Activated CD8-positive, alpha-beta memory T cell treated with anti-CD3 and anti-CD28 coated beads for 24 hours (primary cell): ENCODE results near the gene TSPAN9.
"Not testable (repeated sequence)": the region's sequence is repeated elsewhere in the genome, so short reads cannot be mapped to it uniquely, and the experiment has no call there.

Source experiments
- DNase-seq: peaks from one replicate; pipeline ENCODE4 v3.0.0-alpha.2; 2020

TSPAN9 gene

DNA sequence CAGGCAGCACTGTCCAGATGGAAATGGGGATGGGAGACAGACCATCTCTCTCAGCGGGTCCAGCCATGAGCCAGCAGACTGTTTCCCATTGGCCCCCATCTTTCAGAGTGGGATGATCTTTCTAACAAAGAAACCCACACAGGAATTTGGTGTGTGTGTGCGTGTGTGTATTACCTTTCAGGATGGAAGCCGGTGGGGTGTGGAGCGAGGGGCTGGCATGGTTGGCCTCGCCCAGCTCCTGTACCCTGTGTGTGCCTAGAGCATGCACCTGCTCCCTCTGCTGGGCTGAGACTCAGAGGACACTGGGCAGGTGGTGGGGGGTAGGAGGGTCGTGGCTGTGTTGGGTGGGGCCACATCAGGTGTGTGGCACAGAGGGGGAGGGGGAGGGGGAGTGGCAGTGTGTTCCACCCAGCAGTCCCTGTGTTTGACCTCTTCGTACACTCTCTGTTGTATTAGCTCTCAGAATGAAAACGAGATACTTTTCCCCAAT is 33.0 kb upstream of the TSPAN9 start:
- no peak for DNase-seq

DNA sequence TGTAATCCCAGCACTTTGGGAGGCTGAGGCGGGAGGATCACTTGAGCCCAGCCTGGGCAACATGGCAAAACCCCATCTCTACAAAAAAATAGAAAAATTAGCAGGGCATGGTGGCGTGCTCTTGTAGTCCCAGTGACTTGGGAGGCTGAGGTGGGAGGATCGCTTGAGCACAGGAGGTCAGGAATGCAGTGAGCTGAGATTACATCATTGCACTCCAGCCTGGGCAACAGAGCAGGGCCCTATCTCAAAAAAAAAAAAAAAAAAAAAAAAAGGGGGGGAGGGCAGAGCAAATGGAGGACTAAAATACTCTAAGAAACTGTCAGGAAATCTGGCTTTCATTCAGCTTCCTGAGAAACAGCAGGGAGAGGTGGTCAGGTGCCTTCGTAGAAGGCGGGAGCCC is 31.7 kb upstream of the TSPAN9 start:
- DNase-seq = no peak

DNA sequence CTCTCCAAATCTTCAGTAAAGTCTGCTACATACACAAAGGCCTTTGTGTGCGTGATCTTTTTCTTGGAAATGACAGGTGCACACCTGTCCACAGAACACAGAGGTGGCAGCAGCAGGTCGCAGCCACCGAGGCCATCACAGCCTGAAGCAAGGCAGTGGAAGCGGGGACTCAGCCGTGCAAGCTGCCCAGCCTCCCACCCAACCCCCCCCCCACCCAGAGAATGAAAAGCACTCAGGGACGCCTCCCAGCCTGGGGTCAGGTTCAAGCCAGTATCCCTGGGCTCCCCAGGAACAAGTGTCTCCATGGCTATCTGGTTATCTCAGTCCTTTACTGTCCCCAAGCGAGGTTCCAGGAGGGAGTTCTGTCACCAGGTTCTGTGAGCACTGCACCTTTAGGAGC is 31.2 kb upstream of the TSPAN9 start:
- no peak for DNase-seq

DNA sequence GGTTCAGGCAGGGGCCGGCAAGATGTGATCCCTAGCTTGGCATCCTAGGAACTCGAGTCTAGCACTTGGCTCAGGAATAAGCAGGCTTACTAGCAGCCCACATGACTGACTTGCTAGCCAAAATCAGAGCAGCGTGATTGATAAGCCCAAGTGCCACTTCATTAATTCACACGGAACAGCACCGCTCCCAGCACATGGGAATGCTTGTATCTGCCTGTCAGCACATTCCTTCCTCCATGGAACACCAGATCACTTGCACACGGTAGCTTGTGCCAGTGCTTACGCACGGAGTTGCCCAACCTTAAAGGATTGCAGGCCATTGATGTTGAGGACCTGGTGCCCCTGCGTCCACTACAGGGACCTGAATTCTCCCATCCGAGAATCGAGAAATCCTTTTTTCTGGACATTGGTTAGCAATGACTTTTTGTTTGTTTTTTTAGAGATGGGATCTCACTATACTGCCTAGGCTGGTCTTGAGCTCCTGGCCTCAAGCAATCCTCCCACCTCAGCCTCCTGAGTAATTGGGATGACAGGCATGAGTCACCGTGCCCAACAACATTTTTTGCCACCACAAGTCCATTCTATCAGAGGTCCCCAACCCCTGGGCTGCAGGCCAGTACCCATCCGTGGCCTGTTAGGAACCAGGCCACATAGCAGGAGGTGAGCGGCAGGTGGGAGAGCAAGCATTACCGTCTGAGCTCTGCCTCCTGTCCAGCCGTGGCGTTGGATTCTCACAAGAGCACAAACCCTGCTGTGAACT is 30.6 kb upstream of the TSPAN9 start:
- no peak for DNase-seq

DNA sequence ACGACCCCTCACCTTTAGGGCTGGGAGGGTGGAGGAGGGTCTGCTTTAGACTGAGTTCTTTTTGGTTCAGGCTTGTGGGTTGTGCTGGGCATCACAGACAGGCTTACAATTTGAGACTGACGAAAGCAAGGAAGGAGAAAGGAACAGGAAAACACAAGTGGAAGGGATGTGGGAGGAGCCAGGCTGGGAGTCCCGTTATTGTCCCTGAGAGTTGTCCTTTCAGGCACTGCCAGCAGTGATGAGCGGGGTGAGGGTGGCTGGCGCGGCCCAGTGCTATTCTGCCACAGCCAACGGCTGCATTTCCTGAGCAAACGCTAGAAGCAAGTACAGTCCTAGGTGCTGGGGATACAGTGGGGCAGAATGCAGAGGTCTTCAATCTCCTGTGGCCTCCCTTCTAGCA is 29.2 kb upstream of the TSPAN9 start:
- no peak for DNase-seq

DNA sequence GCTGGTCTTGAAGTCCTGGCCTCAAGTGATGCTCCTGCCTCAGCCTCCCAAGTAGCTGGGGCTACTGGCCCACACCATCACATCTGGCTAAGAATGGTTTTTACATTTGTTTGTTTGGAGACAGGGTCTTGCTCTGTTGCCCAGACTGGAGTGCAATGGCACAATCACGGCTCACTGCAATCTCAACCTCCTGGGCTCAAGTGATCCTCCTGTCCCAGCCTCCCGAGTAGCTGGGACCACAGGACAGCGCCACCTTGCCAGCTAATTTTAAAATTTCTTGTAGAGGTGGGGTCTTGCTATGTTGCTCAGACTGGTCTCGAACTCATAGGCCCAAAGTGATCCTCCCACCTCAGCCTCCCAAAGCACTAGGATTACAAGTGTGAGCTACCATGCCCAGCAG is 28.6 kb upstream of the TSPAN9 start:
- DNase-seq = no peak

DNA sequence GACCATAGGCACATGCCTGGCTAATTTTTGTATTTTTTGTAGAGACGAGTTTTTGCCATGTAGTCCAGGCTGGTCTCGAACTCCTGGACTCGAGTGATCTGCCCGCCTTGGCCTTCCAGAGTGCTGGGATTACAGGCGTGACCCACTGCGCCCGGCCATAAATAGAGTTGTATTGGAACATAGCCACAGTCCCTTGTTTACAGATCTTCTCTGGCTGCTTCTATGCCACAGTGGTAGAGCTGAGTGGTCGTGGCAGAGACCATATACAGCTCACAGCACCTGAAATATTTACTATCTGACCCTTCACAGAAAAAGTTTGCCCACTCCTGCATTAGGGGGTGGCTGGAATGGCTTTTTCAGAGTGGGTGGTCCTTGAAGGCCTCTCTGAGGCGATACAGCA is 28.0 kb upstream of the TSPAN9 start:
- no peak for DNase-seq

DNA sequence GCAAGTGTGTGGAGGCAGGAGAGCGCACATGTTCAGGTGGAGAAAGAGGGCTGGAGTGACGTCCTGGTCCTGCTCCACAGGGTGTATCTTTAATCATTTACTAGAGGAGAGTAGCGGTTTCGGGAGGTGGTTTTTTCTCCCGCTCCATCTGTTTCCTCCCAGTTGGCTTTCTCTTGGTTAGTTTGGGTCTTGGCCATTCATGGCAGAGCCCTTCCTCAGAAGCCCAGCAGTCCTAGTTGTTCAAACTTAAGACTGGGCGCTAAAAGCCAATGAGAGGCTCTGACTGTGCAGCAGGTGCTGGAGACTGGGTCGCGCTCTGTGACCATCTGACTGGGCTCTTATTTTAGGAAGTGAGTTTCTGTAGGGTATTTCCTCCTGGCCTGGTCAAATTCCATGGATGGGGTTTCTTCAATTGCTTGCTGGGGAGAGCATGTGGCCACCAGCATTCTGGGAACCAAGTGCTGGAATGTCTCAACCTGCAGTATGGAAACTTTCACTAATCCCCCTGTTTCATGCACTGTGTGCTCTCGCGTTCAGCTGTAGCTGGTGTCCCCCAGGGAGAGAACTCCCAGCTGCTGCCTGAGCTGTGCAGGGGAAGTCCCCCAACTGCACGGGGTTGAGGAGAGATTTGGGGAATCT is 27.4 kb upstream of the TSPAN9 start:
- no peak for DNase-seq

DNA sequence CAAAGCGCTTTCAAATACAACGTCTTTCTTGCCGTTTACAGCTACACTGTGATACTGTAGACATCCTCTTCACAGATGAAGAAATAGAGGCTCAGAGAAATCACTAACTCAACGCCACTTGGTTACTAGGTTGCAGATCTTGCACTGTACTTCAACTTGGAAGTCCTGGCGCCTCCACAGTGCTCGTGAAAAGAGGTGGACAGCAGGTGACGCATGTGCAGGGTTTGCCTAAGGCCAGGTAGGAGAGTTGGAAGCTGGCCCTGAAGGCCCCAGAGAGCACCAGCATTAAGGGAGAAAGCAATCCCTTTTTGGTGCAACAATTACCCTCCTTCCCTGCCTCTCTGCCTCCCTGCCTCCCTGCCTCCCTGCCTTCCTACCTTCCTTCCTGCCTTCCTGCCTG is 22.8 kb upstream of the TSPAN9 start:
- DNase-seq = no peak

DNA sequence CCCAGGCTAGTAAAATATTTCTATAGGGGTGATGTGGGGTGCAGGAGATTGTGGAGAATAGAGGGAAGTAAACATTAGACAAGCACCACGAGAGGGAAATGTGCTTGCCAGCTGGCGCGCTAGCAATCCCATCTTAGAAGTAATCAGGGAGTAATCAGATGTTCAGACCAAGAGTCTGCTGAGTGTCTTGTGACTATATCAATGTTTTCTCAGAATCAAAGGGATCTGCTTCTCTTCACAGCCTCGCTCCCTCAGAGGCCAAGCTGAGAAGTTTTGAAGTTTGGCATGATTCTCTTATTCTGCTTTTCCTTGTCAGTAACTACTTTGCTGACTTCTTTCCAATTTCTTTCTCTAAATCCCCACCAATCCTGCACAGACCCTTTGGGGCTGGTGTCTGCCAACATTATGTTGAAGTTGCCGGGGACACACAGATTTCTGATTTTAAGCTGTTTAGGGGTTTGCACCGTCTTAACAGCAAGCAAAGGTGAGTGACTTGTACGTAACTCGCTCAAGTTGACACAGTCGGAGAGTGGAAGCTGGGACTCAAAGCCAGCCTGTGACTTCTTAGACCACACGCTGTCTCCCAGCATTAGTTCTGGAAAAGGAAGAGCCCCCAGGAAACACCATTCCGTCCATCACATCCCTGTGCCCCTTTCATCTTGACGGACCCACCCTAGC is 22.0 kb upstream of the TSPAN9 start:
- DNase-seq = no peak

DNA sequence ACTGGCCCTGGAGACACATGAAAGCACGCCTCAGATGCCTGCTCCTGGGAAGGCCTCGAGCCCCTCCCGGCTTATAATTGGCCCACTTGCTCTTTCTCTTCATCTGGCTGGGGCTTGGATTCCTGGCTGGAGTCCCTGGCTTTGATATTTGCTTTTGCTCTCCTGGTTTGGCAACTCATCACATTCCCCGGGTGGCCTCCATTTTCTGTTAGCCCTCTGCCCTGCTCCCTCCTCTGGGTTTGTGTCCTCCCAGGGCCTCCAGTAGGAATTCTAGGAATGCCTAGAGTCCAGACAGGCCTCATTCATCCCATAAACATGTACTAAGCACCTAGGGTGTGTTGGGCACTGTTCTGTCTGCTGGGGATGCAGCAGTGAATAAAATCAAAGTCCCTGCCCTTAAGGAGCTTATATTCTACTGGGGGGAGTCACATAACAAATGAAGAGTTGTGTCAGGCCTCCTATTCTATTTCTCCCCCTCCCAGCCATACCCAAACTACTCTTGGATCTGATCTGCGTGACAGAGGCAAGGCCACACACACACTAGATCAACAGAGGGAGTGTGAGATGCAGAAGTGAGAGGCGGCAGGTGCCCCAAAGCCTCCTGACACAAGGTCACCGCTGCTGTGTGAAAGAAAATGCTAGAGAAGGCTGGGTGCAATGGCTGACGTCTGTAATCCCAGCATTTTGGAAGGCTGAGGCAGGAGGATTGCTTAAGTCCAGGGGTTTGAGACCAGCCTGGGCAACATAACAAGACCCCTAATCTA is 21.3 kb upstream of the TSPAN9 start:
- DNase-seq = no peak

DNA sequence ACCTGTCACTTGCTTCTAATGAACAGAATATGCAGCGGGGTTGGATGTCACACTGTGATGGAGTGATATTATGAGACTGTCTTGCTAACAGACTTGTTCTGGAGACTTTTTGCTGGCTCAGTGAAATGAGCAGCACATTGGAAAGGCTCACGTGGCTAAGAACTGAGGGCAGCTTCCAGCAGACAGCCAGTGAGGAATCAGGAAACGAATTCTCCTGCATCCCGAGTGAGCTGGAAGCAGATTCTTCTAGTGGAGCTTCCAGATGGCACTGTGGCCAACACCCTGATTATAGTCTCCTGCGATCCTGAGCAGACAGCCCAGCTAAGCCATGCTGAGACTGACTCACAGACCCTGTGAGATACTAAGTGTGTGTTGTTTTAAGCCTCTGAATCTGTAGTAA is 16.1 kb upstream of the TSPAN9 start:
- DNase-seq = no peak

DNA sequence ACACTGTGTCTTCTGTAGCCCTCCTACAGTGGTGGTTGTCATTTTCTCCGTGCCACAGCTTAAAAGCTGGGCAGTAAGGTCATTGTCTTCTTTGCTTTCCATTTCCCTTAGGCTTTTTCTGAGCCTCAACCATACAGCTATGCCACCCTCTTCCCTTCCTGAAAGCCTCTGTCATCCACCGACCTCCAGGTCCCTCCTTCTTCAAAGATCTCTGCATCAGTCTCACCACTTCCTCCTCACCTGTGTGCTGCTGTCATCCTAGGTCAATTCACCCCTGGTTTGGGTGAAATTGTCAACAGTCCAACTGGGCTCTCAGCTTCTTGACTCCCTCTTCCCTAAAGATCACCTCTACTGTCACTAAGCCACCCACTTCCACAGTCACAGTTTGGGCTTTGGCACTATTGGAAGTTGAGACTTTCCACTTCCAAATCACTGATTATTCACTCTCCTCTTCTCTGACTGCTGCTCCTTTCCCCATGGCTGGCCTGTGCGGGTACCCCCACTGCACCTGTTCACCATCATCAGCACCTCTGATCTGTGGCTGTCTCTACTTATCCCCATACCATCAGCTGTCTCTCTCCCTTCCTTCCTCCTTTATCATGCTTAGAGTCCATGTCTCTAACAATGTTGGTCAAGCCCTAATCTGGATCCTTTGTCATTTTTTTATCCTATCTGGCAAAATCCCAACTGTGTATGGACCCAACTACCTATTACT is 15.5 kb upstream of the TSPAN9 start:
- DNase-seq = no peak

DNA sequence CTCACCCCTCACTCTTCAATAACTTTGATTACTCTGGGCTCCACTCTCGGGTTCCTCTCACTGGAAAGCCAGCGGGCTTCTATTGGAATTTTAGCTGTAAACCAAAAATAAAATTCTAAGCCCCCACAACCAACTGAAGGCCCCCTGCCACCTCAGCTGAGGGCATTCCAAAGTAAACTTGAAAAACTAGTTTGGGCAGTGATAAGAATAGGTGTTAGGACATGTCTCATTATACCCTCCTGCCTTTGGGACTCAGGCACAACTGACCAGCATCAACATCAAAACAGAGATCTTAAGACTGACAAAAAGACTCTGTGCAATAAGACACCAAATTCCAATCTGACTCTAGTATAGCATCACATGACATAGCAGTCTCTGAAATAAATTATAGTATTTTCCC is 11.9 kb upstream of the TSPAN9 start:
- DNase-seq = no peak

DNA sequence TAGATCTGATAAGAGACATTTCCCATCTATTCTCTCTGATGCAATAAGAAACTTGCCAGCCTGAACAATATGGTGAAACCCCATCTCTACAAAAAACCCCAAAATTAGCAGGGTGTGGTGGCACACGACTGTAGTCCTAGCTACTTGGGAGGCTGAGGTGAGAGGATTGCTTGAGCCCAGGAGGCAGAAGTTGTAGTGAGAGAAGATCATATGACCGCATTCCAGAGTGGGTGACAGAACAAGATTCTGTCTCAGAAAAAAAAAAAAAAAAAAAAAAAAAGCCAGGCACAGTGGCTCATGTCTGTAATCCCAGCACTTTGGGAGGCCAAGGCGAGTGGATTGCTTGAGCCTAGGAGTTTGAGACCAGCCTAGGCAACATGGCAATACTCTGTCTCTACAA is 11.3 kb upstream of the TSPAN9 start:
- DNase-seq = not testable (repeated sequence)

DNA sequence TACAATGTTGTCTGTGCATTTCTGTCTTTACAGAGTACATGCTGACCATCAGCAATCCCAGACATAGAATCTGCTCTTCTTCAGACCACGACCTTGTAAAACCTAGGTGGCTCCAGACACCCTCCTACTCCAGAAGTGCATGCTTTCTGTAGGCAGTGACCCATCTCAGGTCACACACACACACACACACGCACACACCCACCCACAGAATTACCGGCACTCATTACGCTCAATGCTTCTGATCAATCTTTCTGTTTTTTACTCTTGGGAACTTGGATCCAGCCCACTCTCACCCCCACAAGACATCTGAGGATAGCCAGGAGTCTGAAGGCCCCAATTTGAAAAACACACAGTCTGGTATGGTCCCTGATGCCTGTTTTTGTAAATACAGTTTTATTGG is 7.5 kb upstream of the TSPAN9 start:
- DNase-seq = no peak

DNA sequence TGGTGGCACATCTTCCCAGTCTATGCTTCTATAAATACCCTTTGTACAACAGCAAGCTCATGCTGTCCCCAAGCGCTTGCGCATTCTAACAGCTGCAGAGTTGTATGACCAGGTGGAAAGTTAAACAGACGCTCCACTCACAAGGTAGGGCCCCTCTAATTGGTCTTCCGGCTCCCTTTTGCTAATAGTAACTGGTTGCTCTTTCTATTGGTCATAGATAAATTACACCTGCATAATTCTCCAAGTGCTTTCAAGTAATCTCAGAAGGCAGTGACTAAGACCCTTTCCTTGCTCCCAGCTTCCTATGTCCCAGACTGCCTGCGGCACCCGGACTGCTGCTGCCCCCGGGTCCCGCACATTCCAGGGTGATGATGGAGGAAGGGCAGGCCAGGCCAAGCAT is 6.1 kb upstream of the TSPAN9 start:
- DNase-seq = no peak

DNA sequence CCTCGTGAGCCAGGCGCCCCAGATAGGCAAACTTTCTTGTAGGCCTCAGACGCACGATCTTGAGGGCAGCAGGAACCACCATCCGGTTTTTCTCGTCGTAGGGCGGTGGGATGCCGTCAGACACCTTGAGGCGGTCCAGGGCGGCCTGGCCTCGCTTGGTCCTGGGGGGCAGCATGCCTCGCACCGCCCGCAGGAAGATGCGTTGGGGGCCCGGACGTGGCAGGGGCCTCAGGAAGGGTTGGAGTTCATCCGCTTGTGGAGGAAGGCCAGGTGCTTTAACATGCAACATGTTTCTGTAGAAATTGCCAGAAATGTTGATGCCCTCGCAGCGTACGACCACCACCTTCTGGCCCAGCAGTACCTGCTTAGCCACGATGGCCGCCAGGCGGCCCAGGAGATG is 5.5 kb upstream of the TSPAN9 start:
- DNase-seq = no peak

DNA sequence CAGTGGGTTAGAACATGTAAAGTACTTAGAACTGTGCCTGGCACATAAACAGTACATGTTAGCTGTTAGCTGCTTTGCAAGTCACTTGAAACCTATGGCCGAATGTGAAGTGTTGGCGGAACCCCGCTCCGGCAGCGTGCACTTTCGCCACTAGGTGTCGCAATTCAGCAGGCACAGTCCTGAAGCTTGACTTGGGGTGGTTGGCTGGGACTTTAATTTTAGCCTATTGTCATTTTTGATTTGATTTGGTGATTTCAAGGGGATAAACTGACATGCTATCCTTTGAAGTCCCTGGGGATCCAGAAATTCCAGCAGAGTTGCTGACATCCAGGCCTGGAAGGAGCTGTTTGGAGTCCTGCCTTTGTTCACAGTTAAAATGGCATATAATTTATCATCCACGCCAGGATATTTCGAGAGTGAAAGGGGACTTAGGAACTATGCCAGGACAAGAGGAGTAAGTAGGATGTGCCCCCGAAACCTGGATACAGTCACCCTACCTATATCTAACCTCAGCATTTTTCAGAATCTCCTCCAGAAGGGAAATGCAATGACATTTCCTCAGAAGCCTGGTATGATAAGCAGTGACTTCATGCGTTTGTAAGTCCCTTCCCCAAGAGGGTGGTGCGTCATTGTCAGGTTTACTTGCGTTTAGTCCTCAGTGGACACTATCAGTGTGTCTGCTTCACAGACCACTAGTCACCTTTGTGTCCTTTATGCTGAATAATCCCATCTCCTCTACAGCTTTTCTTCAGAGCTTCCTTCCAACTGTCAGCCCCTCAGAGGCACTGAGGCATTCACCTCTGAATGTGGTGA is 3.5 kb upstream of the TSPAN9 start:
- DNase-seq = peak; percentile 94

DNA sequence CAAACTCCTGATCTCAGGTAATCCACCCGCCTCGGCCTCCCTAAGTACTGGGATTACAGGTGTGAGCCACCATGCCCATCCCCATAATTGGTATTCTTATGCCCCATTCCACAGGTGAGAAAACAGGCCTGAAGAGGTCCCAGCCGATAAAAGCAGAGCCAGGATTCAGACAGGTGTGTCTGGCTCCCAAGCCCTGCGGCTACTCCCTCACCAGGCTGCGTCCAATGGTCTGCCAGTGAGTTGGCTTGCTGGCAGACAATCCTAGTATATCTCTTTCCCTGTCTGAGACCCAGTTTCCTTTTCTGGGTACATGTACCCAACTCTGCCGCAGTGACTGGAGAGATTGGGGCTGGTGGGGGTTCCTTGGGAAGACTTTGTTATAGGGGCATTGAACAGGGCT is 1.9 kb upstream of the TSPAN9 start:
- DNase-seq = no peak

DNA sequence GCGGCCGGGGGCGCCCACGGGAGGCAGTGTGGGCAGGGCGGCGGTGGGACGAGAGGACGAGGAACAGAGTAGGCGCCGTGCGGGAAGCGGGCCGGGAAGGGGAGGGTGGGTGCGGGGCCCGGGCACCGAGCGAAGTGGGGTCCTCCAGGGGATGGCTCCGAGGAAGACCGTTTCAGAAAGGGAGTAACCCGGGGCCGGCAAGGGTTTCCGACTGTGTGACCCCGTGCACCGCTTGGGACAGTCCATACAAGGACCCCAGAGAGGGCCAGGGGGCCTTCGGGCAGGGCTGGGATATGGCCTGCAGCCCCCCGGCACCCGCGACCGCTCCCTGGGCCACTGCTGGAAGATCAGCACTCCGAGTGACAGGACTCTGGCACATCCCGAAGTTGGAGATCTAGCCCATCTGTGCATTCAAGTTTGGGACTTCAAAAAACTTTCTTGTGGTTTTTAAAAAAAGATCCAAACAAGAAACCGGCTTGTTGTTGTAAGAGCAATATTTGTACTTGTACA is 448 bp downstream of the TSPAN9 start:
- DNase-seq = peak; percentile 70
